Jurkat, Clone E6-1 (cell line): ENCODE measurements around the gene PPIA.
"Not testable (repeated sequence)": the region's sequence is repeated elsewhere in the genome, so short reads cannot be mapped to it uniquely, and the experiment has no call there.

Source experiments
- DNase-seq: peaks from one replicate; pipeline ENCODE4 v3.0.0-alpha.2; 2011; ENCODE audit warnings: low read depth, low spot score
- H3K4me3 ChIP-seq: 2 replicates; pipeline ENCODE4 v1.5.1; 2011; ENCODE audit warnings: mild to moderate bottlenecking, low read length, control low read depth, moderate library complexity

Gene PPIA

DNA sequence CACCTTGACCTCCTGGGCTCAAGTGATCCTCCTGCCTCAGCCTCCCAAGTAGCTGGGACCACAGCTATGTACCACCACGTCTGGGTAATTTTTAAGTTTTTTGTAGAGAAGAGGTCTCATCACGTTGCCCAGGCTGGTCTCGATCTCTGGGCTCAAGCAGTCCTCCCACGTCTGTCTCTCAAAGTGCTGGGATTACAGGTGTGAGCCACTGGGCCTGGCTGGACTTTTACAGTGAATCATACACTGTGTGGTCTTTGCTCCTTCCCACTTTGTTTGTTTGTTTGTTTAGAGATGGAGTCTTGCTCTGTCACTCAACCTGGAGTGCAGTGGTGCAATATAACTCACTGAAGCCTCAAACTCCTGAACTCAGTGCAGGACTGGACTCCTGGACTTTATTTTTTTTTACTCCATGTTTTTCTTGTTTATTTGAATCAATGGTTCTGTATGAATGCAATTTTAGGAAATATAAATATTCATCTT lies 12.5 kb downstream of the PPIA start:
- no peak overlapping the region for H3K4me3 ChIP-seq

DNA sequence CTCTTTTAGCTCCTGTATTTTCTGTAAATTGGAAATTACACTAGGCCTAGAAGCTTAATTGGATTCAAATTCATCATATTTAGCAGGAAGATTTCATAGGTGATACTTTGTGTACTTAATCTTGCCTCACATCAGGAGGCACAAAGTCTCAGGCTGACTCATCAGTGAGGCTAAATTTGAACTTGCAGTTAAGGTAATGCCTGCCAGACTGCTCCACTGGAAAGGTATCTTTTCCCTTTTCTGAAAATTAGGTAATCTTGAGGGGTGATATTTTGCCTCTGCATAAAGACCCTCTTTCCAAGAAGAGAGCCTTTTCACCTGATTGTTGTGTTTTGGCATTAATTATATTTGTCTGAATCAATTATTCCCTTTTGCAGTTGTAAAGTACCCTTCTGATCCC lies 14.6 kb downstream of the PPIA start:
- no peak for DNase-seq

More for the DNA sequence above, 12.5 kb downstream of the PPIA start:
- no peak for DNase-seq

DNA sequence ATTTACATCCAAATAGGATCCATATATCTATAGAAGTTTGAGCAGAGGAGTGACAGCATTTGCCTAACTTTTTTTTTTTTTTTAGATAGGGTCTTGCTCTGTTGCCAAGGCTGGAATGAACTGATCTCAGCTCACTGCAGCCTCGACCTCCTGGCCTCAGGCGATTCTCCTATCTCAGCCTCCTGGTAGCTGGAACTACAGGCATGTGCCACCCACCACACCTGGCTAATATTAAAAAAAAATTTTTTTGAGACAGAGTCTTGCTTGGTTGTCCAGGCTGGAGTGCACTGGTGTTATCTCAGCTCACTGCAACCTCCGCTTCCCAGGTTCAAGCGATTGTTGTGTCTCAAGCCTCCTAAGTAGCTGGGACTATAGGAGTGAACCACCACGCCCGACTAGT lies 15.1 kb downstream of the PPIA start:
- DNase-seq: no peak
- H3K4me3 ChIP-seq: no peak overlapping the region

More for the DNA sequence above, 14.6 kb downstream of the PPIA start:
- H3K4me3 ChIP-seq: no peak overlapping the region

DNA sequence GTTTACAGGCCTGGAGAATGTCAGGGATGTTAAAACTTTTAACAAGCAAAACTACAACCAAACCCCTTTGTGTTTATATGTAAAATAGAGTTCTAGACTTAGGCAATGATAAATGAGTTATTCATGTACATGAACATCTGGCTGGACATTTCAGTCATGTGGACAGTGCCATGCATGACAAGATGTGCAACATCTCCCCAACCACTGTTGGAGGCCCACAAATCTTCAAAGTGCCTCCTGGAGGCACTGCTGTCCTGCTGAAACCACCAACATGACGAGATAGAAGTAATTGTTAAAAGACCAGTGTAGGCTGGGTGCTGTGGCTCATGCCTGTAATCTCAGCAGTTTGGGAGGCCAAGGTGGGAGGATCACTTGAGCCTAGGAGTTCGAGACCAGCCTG lies 18.4 kb downstream of the PPIA start:
- no peak for DNase-seq
- H3K4me3 ChIP-seq: no peak overlapping the region

DNA sequence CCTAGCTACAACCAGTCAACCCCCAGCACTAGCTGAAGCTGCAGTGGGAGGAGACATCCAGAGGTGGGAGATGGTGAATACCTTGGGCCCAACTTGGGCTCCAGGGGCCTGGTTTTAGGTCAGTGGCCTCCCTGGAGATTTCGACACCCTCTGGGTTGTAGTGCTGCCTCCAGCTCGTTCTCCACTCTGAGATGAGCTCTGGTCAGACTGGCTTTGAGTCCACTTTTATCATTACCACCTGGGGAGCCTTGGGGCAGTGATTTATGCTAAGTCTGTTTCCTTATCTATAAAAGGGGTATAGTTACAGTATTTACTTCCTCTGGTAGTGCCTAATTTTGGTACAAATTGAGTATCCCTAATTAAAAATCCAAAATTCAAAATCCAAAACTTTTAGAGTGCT lies 22.8 kb downstream of the PPIA start:
- DNase-seq: no peak
- no peak overlapping the region for H3K4me3 ChIP-seq

DNA sequence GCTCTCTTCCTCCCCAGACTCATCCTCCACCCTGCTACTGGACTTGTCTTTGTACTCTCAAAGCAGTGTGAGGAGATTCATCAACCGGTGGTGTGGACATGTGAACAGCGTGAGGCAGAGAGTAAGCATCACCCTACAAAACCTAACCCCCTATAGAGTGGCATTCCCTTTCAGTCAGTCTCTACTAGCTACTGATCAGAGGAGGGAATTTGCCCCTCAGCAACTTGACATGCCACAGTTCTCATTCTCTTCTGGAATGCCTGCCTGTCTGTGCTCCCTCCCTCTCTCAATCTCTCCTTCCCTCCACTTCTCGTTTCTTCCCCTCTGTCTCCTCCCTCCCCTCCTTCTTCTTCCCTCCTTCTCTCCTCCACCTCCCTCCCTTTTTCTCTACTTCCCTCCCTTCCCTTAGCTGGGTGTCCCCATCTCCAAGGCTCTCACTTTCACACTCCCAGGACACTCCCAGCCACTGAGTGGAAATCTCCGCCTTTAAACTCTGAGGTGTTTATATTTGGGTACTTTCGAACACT lies 26.8 kb downstream of the PPIA start:
- no peak for DNase-seq
- no peak overlapping the region for H3K4me3 ChIP-seq

DNA sequence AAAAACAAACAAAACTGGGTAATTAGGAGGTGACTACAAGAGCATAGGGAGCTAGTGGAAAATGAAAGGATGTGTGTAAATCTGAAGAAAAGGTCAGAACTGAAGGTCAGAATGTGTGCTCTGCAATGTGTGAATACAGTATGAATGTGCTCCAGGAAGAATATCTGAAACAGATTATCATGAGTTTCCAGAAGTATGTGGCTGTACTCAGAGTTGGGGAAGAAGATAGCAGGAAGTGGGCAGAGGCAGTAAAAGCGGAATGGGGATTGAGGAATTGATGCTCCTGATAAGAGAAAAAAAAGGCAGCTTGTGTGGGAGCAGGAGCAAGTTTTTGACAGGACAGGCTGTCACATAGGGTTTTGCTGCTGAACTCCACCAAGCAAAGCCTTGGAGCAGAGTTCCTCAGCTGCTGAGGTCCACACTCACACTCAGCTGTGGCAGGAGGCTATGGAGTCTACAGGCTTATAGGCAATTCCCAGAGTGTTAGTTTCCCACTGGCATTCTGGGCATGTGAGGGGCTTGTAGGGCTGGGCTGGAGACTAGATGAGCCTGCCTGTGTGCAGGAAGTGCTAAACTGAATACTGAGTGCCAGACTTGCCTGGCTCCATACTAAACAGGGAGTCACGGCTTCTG lies 28.5 kb downstream of the PPIA start:
- DNase-seq: no peak
- no peak overlapping the region for H3K4me3 ChIP-seq

DNA sequence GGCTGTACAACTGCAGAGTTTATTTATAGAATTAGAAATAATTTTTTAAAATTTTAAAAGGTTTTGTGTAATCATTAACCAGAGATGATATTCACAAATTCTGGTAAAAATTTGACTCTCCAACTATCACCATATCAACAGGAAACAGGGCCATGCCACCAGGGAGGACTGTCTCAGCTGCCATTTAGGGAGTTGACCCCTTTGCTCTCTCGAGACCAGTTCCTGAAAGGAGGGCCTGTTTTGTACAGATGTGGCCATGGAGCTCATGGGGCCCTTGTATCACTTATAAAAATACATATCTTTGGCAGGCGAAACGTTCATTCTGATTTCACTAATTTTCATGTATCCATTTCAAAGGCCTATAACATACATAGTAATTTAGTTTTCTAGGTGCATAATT lies 31.1 kb downstream of the PPIA start:
- no peak for DNase-seq
- no peak overlapping the region for H3K4me3 ChIP-seq

DNA sequence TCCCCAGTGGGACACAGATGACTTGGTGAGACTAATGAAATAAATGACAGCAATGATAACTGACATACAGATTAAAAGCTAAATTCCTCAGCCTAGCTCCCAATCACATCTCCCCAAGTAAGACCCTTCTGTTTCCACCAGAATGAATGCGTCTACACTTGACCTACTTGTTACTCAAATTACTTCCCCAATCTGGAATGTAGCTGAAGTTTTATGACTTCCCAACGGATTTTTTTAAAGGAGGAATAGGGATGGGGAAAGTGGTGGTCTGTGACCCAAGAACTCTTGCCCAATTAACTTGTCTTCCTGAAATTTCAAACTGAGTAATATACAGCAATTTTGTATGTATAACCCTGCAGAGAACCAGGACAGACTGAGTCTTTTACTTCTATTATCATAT lies 42.3 kb downstream of the PPIA start:
- no peak overlapping the region for H3K4me3 ChIP-seq
- DNase-seq: no peak

DNA sequence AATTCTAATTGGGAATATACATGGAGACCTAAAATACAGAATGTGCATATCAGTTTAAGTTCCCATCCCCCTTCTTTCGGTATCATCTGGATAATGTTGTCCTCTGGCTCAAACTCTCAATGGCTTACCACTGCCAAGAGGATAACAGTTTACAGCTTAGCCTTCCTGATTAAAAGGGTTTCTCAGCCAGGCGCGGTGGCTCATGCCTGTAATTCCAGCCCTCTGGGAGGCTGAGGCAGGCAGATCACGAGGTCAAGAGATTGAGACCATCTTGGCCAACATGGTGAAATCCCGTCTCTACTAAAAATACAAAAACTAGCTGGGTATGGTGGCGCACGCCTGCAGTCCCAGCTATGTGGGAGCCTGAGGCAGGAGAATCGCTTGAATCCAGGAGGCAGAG lies 46.2 kb downstream of the PPIA start:
- H3K4me3 ChIP-seq, DNase-seq: not testable (repeated sequence)

DNA sequence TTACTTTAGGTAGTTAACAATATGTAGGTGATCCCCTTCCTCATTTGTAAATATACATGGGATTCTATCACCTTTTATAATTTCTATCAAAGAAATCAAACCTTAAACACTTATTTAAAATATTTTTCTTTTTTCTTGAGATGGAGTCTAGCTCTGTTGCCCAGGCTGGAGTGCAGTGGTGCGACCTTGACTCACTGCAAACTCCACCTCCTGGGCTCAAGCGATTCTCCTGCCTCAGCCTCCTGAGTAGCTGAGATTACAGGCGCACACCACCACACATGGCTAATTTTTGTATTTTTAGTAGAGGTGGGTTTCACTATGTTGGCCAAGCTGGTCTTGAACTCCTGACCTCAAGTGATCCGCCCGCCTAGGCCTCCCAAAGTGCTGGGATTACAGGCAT lies 47.0 kb downstream of the PPIA start:
- not testable (repeated sequence) for DNase-seq, H3K4me3 ChIP-seq

DNA sequence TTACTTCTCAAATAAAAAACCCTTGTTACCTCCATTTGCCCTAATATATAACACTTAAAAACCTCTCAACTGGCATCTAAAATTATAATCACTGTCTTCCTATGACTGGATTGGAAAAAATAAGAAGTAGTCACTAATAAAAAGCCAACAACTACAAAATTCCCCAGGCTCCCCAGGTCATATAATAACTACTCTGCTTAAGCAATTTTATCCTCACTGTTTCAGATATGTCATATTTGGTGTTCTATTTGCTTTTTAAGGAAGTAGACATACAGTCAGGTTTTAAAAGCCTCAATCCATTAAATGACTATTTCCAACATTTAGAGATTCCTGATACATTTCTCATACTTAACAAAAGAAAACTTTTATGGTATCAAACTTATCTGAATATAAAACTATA lies 49.0 kb downstream of the PPIA start:
- no peak overlapping the region for H3K4me3 ChIP-seq
- no peak for DNase-seq

DNA sequence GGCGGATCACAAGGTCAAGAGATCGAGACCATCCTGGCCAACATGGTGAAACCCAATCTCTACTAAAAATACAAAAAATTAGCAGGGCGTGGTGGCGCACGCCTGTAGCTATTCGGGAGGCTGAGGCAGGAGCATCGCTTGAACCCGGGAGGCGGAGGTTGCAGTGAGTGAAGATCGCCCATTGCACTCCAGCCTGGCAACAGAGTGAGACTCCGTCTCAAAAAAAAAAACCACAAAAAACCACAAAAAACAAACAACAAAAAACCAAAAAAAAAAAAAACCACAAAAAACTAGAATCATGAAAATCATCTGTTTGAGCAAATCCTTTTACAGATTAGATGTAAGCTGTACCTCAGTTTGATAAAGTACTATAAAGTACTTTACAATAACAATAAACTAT lies 49.9 kb downstream of the PPIA start:
- H3K4me3 ChIP-seq: peak overlapping the region; percentile 91

DNA sequence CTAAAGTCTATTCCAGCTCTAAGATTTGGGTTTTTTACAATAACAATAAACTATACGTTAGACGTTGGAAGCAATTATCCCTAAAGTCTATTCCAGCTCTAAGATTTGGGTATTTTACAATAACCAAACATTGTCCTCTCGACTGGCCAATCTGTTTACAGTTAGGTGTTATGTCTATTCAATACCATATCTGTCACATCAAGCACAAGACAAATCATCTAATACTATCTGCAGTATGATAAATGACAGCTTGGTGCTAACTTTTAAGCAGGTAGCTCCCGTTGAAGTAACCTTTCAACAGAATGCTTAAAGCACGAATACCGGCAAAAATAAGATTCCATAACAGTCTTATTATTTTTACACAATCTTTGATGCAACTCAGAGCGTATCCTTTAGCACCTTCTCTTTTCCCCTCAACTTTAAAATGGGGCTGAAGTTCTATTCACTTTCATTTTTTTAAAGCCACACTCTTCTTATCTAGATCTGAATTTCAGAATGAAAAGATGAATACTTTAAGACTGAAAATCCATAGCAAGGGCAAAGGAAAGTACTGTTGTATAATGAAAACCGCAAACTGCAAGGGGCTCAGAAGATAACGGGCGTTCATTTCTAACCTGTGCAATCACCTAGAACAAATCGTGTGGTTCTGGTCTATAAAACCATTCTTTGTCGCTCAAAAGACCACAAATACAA lies 50.5 kb downstream of the PPIA start:
- peak overlapping the region; percentile 91 for H3K4me3 ChIP-seq
- no peak for DNase-seq

More for the DNA sequence above, 49.9 kb downstream of the PPIA start:
- not testable (repeated sequence) for DNase-seq

DNA sequence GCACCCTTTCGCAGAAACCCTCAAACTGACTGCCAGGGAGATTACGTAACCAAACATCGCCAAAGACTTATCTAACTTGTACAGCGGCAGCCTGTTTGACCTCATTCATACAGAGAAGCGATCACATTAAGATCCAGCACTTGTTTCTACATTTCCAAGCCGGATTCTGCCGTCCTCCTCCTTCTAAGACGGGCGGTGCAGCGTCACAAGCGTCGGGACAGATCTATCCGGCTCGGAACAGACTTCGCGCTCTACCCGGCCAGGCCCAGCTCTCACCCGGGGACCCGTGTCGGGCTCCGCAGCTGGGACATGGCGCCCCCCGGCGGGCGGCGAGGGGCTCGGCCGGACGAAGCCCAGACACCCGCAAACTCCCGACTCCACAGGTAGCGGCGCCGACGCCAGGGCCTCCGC lies 51.0 kb downstream of the PPIA start:
- H3K4me3 ChIP-seq: peak overlapping the region; percentile 91
- peak; percentile 97 for DNase-seq

DNA sequence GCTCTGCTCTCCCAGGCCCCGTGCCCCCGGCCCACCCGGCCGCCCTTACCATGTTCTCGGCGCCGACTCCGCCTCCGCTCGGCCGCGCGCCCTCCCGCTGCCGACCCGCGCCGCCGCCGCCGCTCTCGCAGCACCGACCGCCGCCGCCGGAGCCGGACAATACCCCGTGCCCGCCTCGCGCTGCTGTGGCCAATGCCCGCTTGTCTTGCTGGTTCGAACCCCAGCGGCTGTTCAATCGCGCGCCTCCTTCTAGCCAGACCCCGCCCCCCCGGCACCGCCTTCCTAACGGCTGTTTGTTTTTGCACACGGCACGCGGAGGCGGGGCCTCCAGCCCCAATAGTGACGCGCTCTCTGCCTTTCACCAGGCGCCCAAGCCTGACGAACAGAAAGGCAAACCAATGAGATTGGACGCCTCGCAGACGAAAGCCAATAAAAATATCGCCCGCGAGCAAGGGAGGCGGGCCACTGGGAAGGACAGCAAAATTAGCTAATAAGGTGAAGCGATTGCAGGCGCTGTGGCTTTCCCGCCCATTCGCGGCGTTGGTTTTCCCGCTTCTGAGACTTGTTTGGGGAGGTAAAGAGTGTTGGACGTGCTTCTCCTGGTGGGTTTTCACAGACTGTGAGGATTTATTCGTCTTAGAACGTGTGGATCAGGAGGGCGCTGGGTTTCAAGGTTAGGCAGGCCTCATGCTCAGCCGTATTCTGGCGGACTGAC lies 51.6 kb downstream of the PPIA start, which contains the start of gene H2AZ2:
TSS of gene H2AZ2 (minus strand) at position 168 of the 715 bp plus-strand sequence. CDS start at position 52, 116 bp downstream.
- DNase-seq: peak; percentile 100
- H3K4me3 ChIP-seq: peak within 1 kb of the TSS; percentile 91

DNA sequence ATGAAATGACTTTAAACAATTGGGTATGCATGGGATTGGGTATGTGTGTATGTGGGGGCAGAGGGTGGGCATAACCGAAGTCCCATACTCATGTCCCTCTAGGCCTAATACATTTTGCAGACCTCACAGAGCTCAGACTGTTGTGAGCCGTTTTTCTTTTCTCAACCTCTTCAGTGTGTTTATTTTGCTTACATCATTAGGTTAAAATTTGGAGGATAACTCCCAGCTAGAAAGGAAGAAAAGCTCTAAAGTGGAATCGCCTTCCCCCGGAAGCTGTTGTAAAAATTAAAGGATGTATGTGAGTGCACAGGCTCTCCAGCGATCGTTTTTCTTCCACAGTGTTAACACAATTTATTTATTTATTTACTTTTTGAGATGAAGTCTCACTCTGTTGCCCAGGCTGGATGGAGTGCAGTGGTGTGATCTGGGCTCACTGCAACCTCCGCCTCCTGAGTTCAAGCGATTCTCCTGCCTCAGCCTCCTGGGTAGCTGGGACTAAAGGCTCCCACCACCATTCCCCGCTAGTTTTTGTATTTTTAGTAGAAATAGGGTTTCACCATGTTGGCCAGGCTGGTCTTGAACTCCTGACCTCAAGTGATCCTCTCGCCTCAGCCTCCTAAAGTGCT lies 52.9 kb downstream of the PPIA start:
- no peak for DNase-seq
- H3K4me3 ChIP-seq: peak overlapping the region; percentile 86

DNA sequence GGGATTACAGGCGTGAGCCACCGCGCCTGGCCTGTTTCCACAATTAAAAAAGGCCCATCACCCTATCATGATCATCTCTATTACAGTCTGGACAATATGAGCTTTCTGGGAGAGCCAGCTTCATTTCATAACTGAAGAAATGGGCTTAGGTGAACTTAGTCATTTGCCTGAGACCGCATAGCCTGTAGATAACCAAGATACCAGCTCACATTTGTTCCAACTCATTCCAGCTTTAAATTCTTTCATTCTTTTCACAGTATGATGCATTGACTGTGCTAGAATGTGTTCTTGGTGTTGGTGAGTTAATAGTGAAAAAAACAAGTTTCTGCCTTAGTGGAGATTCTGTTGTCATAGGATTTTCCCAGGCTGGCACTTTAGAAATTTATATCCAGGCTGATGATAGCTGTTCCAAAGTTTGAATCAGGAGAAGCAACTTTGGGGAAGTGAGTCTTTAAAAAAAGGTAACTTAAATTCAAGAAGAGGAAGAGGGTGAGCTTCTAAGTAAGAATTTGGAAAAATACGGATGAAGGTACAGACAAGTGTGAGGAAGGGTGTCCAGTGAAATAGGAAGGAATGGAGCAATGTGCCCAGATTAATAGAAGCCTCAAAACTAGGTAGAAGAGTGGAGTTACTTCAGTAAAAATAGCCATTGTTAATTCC lies 53.5 kb downstream of the PPIA start:
- H3K4me3 ChIP-seq: no peak overlapping the region
- no peak for DNase-seq

DNA sequence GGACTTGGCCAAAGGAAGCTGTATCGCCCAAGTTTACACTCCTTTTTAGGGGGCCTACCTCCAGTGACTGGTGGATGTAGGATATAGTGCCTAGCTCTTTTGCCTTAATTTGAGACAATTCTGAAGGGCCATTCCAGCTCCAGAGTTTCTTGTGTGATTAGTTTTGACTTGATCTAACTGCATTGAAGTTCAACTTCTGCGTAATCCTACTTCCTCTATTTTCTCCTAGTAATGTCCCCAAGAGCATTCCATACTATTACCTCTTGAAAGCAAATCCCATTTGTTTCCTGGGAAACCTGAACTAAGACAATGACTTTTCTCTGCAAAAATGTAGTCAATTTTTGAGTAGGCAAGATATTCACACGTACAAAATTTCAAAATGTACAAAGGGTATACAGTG lies 56.1 kb downstream of the PPIA start:
- no peak for DNase-seq
- no peak overlapping the region for H3K4me3 ChIP-seq
